Hematopoietic multipotent progenitor cell treated with erythropoietin and hydrocortisone succinate and interleukin-3 and kit ligand, for 6 days (in vitro differentiated cells): ENCODE results near the gene NKX1-1.

Source experiments
- DNase-seq: peaks from one replicate; pipeline ENCODE4 v3.0.0-alpha.2; 2015

Gene NKX1-1

GRCh38 chr4:1370321-1371124 is 35.7 kb downstream of the NKX1-1 start:
- DNase-seq = no peak

GRCh38 chr4:1369479-1370079 is 36.7 kb downstream of the NKX1-1 start:
- DNase-seq = no peak

DNA sequence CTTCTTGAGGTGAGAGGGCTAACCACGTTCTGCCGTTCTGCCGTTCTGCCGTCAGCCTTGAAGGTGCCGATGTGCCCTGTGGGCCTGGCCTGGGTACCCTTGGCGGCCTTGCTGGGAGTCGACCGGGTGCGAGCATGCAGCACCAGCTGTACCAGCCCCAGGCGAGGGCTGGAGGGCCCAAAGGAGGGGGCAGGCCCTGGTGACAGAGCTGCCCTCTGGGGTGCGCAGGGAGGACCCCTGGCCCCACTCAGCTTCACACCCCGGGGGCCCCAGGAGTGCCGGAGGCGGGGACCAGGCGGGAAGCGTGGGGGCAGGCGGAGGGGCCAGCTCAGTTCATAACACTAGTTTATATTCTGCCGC is 37.2 kb downstream of the NKX1-1 start:
- DNase-seq = no peak

DNA sequence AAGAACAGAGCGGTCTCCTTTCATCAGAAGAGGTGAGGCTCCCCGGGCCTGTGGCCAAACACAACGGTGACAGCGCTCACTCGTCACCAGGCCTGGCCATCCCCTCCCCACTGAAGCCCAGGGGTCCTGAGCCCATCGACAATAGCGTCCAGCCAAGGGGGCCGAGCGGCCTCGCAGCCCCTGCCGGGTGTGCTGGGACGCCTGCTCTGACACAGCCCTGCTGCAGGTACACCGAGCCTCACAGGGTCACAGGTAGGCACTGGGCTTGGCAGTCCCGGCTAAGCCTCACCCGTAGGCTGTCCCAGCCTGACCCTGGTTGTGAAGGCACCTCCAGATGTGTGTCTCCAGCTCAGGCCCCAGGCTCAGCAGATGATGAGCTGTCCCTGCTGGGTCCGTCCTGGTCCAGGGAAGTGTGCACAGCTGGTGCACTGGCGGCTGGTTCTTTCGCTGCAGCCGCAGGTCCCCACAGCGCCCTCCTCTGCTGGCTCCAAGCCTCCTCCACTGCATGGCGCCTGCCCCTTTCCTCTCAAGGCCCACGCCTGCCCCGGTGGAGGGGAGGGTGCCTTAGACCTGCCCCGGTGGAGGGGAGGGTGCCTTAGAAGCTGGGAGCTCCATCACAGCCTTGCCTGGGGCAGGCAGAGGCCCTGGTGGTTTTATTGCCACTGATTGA is 37.7 kb downstream of the NKX1-1 start:
- DNase-seq = no peak

DNA sequence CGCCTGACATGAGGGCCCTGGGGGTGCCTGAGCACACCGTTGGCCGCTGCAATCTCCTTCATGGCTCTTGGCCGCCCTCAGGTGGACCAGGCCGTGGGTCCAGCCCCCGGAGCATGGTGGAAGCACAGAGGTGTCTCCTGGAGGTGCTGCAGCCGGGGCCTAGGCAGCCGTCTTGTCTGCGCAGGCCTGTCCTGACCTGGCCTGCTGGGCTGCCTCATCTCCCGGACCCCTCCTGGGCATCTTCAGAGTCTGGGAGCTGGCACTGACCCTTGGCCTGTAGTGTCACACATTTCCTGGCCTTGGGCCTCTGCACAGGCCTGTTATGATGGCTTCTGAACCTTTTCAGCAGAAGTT is 38.3 kb downstream of the NKX1-1 start:
- no peak for DNase-seq

- no peak for DNase-seq
Measured at GRCh38 chr4:1367230-1367935, 38.9 kb downstream of the NKX1-1 start.

GRCh38 chr4:1366371-1367229 is 39.6 kb downstream of the NKX1-1 start:
- DNase-seq = no peak

DNA sequence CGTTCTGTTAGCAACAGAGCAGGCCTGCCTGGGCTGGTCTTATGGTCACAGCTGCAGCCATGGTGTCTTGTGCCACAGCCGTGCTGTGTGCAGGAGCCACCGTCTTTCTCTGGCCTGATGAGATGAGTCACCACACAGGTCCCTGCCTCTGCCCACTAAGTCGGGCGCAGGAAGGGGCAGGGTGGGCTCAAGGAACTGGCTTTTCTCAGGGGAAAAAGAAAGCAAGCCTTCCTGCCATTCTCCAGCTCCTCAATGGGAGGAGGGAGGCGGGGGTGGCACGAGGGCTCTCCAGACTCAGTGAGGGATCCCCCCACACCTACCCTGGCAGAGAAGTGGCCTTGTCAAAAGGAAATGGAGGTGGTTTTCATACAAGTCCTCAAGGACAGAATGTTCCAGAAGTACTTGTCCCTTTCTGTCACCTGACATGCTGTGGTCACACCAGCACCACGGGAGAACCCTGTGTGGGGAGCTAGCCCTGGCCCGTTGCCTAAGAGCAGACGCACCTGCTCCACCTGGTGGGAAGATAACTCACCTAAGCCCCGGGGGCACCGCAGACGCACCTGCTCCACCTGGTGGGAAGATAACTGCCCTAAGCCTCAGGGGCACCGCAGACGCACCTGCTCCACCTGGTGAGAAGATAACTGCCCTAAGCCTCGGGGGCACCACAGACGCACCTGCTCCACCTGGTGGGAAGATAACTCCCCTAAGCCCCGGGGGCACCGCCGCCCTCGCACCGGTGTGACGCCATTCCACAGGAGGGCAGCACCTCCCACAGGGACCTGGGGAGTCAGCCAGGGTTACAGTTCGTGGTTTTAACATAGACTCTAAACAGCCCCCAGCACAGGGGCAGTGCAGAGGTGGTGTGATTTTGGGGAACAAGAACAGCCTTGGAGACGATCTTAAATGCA is 40.7 kb downstream of the NKX1-1 start:
- DNase-seq = no peak

DNA sequence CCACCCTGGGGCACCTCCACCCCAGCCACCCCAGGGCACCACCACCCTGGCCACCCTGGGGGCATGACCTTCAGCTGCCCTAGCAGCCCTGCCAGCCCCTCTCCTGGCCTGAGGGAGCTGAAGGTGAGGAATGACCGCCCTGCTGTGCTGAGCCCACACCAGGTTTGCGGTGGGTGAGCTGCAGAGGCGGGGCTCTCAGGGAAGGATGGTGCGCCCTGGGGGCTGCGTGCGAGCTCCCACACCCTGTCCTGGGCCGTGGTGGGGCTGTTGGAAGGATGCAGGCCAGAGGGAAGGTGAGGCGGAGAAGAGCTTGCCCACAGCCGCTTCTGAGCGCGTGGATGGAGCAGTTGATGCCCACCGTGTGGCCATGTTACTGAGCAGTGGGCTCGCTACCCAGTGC is 41.5 kb downstream of the NKX1-1 start:
- no peak for DNase-seq

DNA sequence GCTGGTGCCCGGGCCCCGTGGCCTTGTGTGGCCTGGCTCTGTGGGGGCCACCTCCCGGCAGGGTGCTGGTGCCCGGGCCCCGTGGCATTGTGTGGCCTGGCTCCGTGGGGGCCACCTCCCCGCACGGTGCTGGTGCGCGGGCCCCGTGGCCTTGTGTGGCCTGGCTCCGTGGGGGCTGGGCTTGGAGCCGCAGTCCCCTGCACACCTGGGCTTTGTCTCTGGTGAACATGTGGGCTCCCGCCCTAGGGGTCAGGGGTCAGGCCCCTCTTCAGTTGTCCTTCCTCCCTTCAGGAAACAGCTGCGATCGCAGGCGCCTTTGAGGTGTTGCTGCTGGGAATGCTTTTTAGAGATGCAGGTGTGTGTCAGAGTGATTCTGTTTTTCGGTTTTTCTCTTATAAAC is 42.0 kb downstream of the NKX1-1 start:
- DNase-seq = no peak

GRCh38 chr4:1363513-1363912 is 42.7 kb downstream of the NKX1-1 start:
- DNase-seq = no peak

DNA sequence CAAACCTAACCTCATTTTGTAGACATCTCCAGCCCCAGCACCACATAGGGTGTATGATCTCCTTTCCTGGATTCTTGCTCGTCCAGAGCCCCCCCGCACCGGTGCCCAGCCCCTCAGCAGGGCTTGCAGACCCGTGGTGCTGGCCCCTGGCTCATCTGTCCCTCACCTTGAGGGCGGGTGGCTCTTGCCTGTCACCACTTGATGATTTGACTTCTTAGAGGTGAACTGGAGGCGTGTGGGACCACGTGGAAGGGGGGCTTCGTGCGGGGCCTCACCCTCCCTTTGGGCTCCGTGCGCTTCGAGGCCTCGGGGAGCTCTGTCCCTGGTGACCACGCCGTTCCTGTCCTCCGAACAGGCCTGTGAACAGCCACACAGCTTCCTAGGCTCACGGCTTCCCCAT is 43.7 kb downstream of the NKX1-1 start:
- DNase-seq = no peak

GRCh38 chr4:1362046-1362445 is 44.2 kb downstream of the NKX1-1 start:
- no peak for DNase-seq

DNA sequence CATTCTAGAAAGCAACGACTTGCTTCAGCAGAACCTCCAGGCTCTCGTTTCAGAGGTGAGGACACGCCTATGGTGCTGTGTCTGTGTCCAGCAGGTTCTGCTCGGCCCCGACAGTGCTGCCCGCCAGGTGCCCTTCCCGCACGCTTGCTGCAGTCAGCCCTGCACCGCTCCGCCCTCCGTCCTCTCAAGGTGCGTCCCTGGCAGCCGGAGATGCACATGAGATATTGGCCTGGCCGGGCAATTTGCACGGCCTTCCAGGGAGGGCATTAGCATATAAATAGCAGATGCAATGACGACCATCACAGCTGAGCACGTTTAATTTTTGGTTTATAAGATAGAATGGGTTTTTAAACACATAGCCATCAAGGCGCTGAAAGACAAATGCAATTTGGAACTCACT is 44.8 kb downstream of the NKX1-1 start:
- DNase-seq = no peak

GRCh38 chr4:1360423-1361283 is 45.6 kb downstream of the NKX1-1 start:
- DNase-seq = no peak

GRCh38 chr4:1359976-1360375 is 46.3 kb downstream of the NKX1-1 start:
- DNase-seq = no peak

DNA sequence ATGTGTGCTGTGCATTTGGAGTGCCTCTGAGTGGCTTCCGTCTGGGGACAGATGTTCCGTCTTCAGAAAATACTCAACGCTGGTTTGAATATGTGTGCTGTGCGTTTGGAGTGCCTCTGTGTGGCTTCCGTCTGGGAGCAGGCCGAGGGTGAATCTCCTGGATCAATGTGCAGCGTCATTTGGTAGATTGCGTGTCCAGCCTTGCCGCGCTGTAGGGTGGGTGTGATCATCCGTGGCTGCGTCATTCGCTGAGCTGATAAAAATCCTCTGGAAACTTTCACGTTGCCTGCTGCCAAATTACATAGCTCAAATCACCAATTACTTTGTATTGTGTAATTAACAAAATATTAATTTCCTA is 47.1 kb downstream of the NKX1-1 start:
- no peak for DNase-seq

- DNase-seq = no peak
Measured at GRCh38 chr4:1358421-1359143, 47.7 kb downstream of the NKX1-1 start.

GRCh38 chr4:1357356-1358248 is 48.6 kb downstream of the NKX1-1 start:
- no peak for DNase-seq
